GM23338 (cell line): ENCODE data around the gene CTBP2. TPM values are rescaled to one million over a fixed set of nuclear protein-coding genes. Genes with fewer than 3 reads are reported as not detected.

Experiments
- ATAC-seq: fragments of 200-7000 bp; cut with Tn5 transposase; 3 replicates; pipeline ENCODE4 v1.9.1; 2020
- DNase-seq: peaks from one replicate; pipeline ENCODE4 v3.0.0-alpha.2; 2015; ENCODE audit warnings: low spot score
- H2AFZ ChIP-seq: fragments of 200-600 bp; sonication (generic); 2 replicates; pipeline ENCODE4 v1.8.0; 2016; ENCODE audit warnings: antibody characterized with exemption, mild to moderate bottlenecking, moderate library complexity
- H3F3A ChIP-seq: fragments of 200-600 bp; sonication (generic); replicated peaks from 2 replicates; pipeline ENCODE4 v1.8.0; 2017; ENCODE audit warnings: antibody characterized with exemption, mixed run types, low read depth
- H3K27ac ChIP-seq: fragments of 200-600 bp; sonication (generic); 2 replicates; pipeline ENCODE4 v1.6.1; 2016; ENCODE audit warnings: low read depth
- H3K27me3 ChIP-seq: fragments of 200-600 bp; sonication (generic); 2 replicates; pipeline ENCODE4 v1.8.0; 2016; ENCODE audit warnings: mild to moderate bottlenecking, mixed run types, moderate library complexity; ENCODE audit not compliant: insufficient read depth
- H3K36me3 ChIP-seq: fragments of 200-600 bp; sonication (generic); 2 replicates; pipeline ENCODE4 v1.8.0; 2016; ENCODE audit warnings: mild to moderate bottlenecking; ENCODE audit not compliant: insufficient read depth
- H3K4me1 ChIP-seq: fragments of 200-600 bp; sonication (generic); 2 replicates; pipeline ENCODE4 v1.8.0; 2016; ENCODE audit warnings: mild to moderate bottlenecking, moderate library complexity; ENCODE audit not compliant: insufficient read depth
- H3K4me2 ChIP-seq: fragments of 200-600 bp; sonication (generic); 2 replicates; pipeline ENCODE4 v1.7.1; 2017; ENCODE audit warnings: mixed run types
- H3K4me3 ChIP-seq: fragments of 200-600 bp; sonication (generic); 2 replicates; pipeline ENCODE4 v1.6.1; 2016; ENCODE audit warnings: mixed run types
- H3K79me2 ChIP-seq: fragments of 200-600 bp; sonication (generic); replicated peaks from 2 replicates; pipeline ENCODE4 v1.8.0; 2017; ENCODE audit warnings: mild to moderate bottlenecking; ENCODE audit not compliant: insufficient read depth
- H3K9me2 ChIP-seq: fragments of 200-600 bp; sonication (generic); 2 replicates; pipeline ENCODE4 v1.8.0; 2017; ENCODE audit not compliant: insufficient read depth
- H4K20me1 ChIP-seq: fragments of 200-600 bp; sonication (generic); replicated peaks from 2 replicates; pipeline ENCODE4 v1.8.0; 2017; ENCODE audit warnings: mild to moderate bottlenecking; ENCODE audit not compliant: insufficient read depth
- H3K27ac Mint-ChIP-seq: 2 replicates; pipeline ENCODE4 v1.8.0; 2020; ENCODE audit warnings: inconsistent platforms, mild to moderate bottlenecking, moderate library complexity, mixed read lengths
- H3K27me3 Mint-ChIP-seq: 3 replicates; pipeline ENCODE4 v1.8.0; 2022; ENCODE audit warnings: low read depth, mild to moderate bottlenecking, moderate library complexity, mixed read lengths, inconsistent platforms; ENCODE audit not compliant: insufficient read depth, poor library complexity
- H3K36me3 Mint-ChIP-seq: 3 replicates; pipeline ENCODE4 v1.8.0; 2021; ENCODE audit warnings: low read depth, mild to moderate bottlenecking, inconsistent platforms, moderate library complexity, mixed read lengths
- H3K4me1 Mint-ChIP-seq: 3 replicates; pipeline ENCODE4 v1.8.0; 2020; ENCODE audit warnings: mild to moderate bottlenecking, inconsistent platforms, mixed read lengths
- H3K4me3 Mint-ChIP-seq: 3 replicates; pipeline ENCODE4 v1.8.0; 2021; ENCODE audit warnings: moderate library complexity, mild to moderate bottlenecking, inconsistent platforms, mixed read lengths
- H3K9me3 Mint-ChIP-seq: 3 replicates; pipeline ENCODE4 v1.8.0; 2020; ENCODE audit warnings: moderate library complexity, mild to moderate bottlenecking, inconsistent platforms, mixed read lengths
- CREB1 ChIP-seq: fragments of 250-450 bp; sonication (Bioruptor Pico); IDR thresholded peaks from 2 replicates; pipeline ENCODE4 v1.5.0; 2020; ENCODE audit warnings: low read depth, mild to moderate bottlenecking, moderate library complexity
- POLR2AphosphoS5 ChIP-seq: IDR thresholded peaks from 2 replicates; pipeline ENCODE4 v1.6.1; 2016; ENCODE audit warnings: antibody characterized with exemption, low read depth
- ZNF331 ChIP-seq: fragments of 250-450 bp; sonication (Bioruptor Pico); IDR thresholded peaks from 2 replicates; pipeline ENCODE4 v1.5.0; 2020; ENCODE audit warnings: low read depth, mild to moderate bottlenecking, moderate library complexity
- ZNF462 ChIP-seq: fragments of 250-450 bp; sonication (Bioruptor Pico); IDR thresholded peaks from 2 replicates; pipeline ENCODE4 v1.5.0; 2020; ENCODE audit warnings: mild to moderate bottlenecking, moderate library complexity
- polyA plus RNA-seq: library from polyadenylated mRNA; unstranded; fragments of >200 nt; fragmentation: Nextera tagmentation; extraction: Ambion mirVana; gene quantifications from 2 replicates; pipeline ENCODE4 v1.2.1, GENCODE V29; 2016
- total RNA-seq: library from RNA; depleted of rRNA; stranded (reverse); fragments of >200 nt; shearing (Covaris generic); gene quantifications from 2 replicates; pipeline ENCODE4 v1.2.3, GENCODE V29; 2014

Gene CTBP2
- total and polyA plus RNA-seq, 2 experiments from 2014 or later = 133 to 265 TPM

GRCh38 chr10:125057158-125058001 lies 103.0 kb downstream of the CTBP2 start (continued):
- TF ChIP-seq ZNF462 (CRISPR knock-in tag) = no peak
- no peak for TF ChIP-seq ZNF331 (CRISPR knock-in tag)

GRCh38 chr10:125056161-125057132 lies 103.9 kb downstream of the CTBP2 start:
- Histone ChIP-seq H2AFZ (no peak overlapping the region), H3F3A (0 out of 2 replicates have a peak, but pooled peaks cover 3% of the 10 kb centered on the region), H3K4me1 (peaks cover 71% of the 10 kb centered on the region), H3K36me3 (no peaks in the 10 kb centered on the region), H3K27ac (0 out of 2 replicates have a peak overlapping the region, but pooled peaks have one; percentile 59), H3K4me3 (no peak overlapping the region), H4K20me1 (peaks cover 97% of the 10 kb centered on the region), H3K27me3 (no peaks in the 10 kb centered on the region), H3K4me2 (no peak overlapping the region), H3K79me2 (peaks cover 100% of the 10 kb centered on the region), H3K9me2 (no peaks in the 10 kb centered on the region)
- TF ChIP-seq CREB1 (CRISPR knock-in tag) (no peak), POLR2AphosphoS5 (peak; percentile 23; the same call in 1 of the 2 replicates)
- peaks cover 82% of the 10 kb centered on the region for H3K36me3 Mint-ChIP-seq
- H3K4me3 Mint-ChIP-seq = no peak overlapping the region
- H3K9me3 Mint-ChIP-seq = no peaks in the 10 kb centered on the region; the same call in 2 of the 3 replicates
- DNase-seq (no peak), ATAC-seq (no peak)
- H3K4me1 Mint-ChIP-seq = peaks cover 91% of the 10 kb centered on the region
- peaks cover 31% of the 10 kb centered on the region for H3K27me3 Mint-ChIP-seq
- H3K27ac Mint-ChIP-seq = peak overlapping the region; percentile 57; the same call in 1 of the 2 replicates
